HEK293 (cell line): ENCODE measurements around the gene CIPC.

ENCODE experiments used
- CTCF ChIA-PET: fragments of 350-600 bp; formaldehyde crosslinking; extraction: SDS; loops from one replicate; lab custom pipeline; 2021; ENCODE audit warnings: antibody characterized with exemption; lab: Yijun Ruan, JAX
- POLR2A ChIA-PET: fragments of 300-600 bp; formaldehyde crosslinking; extraction: SDS; loops from one replicate; lab custom pipeline; 2020; ENCODE audit warnings: antibody characterized with exemption, inconsistent platforms; lab: Yijun Ruan, JAX
- H3K27ac ChIP-seq: fragments of 200-500 bp; sonication (Bioruptor generic); 2 replicates; pipeline ENCODE4 v1.5.1; 2014; ENCODE audit warnings: low read depth, low read length, control low read depth, inconsistent platforms; ENCODE audit errors: extremely low read depth
- H3K36me3 ChIP-seq, 2 experiments: fragments of 200-500 bp in 1 of 2; sonication (Bioruptor generic) in 1 of 2; 1 replicate in 1 of 2; 2 replicates in 1 of 2; pipeline ENCODE4 v1.5.1; 2014 to 2017; ENCODE audit warnings: inconsistent platforms in 2 of 2, low read length in 2 of 2; ENCODE audit not compliant: control insufficient read depth in 2 of 2, insufficient read depth in 1 of 2
- H3K4me1 ChIP-seq: fragments of 200-500 bp; sonication (Bioruptor generic); 2 replicates; pipeline ENCODE4 v1.5.1; 2014; ENCODE audit warnings: mild to moderate bottlenecking, low read length, inconsistent platforms; ENCODE audit not compliant: control insufficient read depth, insufficient read depth
- H3K4me3 ChIP-seq: 2 replicates; pipeline ENCODE4 v1.5.1; 2011; ENCODE audit warnings: low read depth, mild to moderate bottlenecking, control low read depth, low read length, moderate library complexity
- H3K9me3 ChIP-seq: fragments of 200-500 bp; sonication (Bioruptor generic); 2 replicates; pipeline ENCODE4 v1.5.1; 2014; ENCODE audit warnings: low read depth, low read length, inconsistent platforms; ENCODE audit not compliant: control insufficient read depth, insufficient read depth
- GFI1B ChIP-seq: fragments of 450-650 bp; formaldehyde crosslinking; IDR thresholded peaks from 2 replicates; pipeline ENCODE4 v1.5.1; 2016; ENCODE audit warnings: missing biosample characterization, missing genetic modification characterization
- GLIS2 ChIP-seq: fragments of 450-650 bp; formaldehyde crosslinking; IDR thresholded peaks from 2 replicates; pipeline ENCODE4 v1.5.1; 2016; ENCODE audit warnings: missing biosample characterization, missing genetic modification characterization
- KLF1 ChIP-seq: fragments of 450-650 bp; formaldehyde crosslinking; IDR thresholded peaks from 2 replicates; pipeline ENCODE4 v1.5.1; 2016; ENCODE audit warnings: missing biosample characterization, missing genetic modification characterization
- MYNN ChIP-seq: fragments of 450-650 bp; formaldehyde crosslinking; IDR thresholded peaks from 2 replicates; pipeline ENCODE4 v1.5.1; 2016; ENCODE audit warnings: missing biosample characterization, missing genetic modification characterization, borderline replicate concordance
- SETDB1 ChIP-seq: IDR thresholded peaks from one replicate; pipeline ENCODE4 v1.6.1; 2017; ENCODE audit warnings: mild to moderate bottlenecking, low read length, moderate library complexity, mixed read lengths; ENCODE audit not compliant: insufficient read length
- SP7 ChIP-seq: fragments of 450-650 bp; formaldehyde crosslinking; IDR thresholded peaks from 2 replicates; pipeline ENCODE4 v1.5.1; 2016; ENCODE audit warnings: missing biosample characterization, missing genetic modification characterization
- ZBTB7A ChIP-seq: fragments of 450-650 bp; formaldehyde crosslinking; IDR thresholded peaks from 2 replicates; pipeline ENCODE4 v1.5.1; 2016; ENCODE audit warnings: low read depth, missing biosample characterization, missing genetic modification characterization
- ZBTB8A ChIP-seq: fragments of 450-650 bp; formaldehyde crosslinking; IDR thresholded peaks from 2 replicates; pipeline ENCODE4 v1.5.1; 2016; ENCODE audit warnings: missing biosample characterization, missing genetic modification characterization
- ZIC2 ChIP-seq: fragments of 450-650 bp; formaldehyde crosslinking; IDR thresholded peaks from 2 replicates; pipeline ENCODE4 v1.5.1; 2016; ENCODE audit warnings: missing biosample characterization, missing genetic modification characterization
- ZNF138 ChIP-seq: fragments of 450-650 bp; formaldehyde crosslinking; IDR thresholded peaks from 2 replicates; pipeline ENCODE4 v1.5.1; 2016; ENCODE audit warnings: missing biosample characterization, missing genetic modification characterization, borderline replicate concordance
- ZNF2 ChIP-seq: fragments of 450-650 bp; formaldehyde crosslinking; IDR thresholded peaks from 2 replicates; pipeline ENCODE4 v1.5.1; 2016; ENCODE audit warnings: missing biosample characterization, missing genetic modification characterization
- ZNF521 ChIP-seq: fragments of 450-650 bp; formaldehyde crosslinking; IDR thresholded peaks from 2 replicates; pipeline ENCODE4 v1.5.1; 2017; ENCODE audit warnings: missing biosample characterization, mild to moderate bottlenecking, missing genetic modification characterization
- ZNF548 ChIP-seq: fragments of 450-650 bp; formaldehyde crosslinking; IDR thresholded peaks from 2 replicates; pipeline ENCODE4 v1.5.1; 2016; ENCODE audit warnings: missing biosample characterization, missing genetic modification characterization
- ZNF624 ChIP-seq: fragments of 450-650 bp; formaldehyde crosslinking; IDR thresholded peaks from 2 replicates; pipeline ENCODE4 v1.5.1; 2017; ENCODE audit warnings: missing biosample characterization, missing genetic modification characterization
- ZNF76 ChIP-seq: fragments of 450-650 bp; formaldehyde crosslinking; IDR thresholded peaks from 2 replicates; pipeline ENCODE4; 2016; ENCODE audit warnings: low read depth, missing biosample characterization, missing genetic modification characterization, borderline replicate concordance
- ZNF791 ChIP-seq: fragments of 450-650 bp; formaldehyde crosslinking; IDR thresholded peaks from 2 replicates; pipeline ENCODE4 v1.5.1; 2016; ENCODE audit warnings: missing biosample characterization, missing genetic modification characterization
- TF ChIP-seq, protein P1 (sequence below): fragments of 450-650 bp; formaldehyde crosslinking; IDR thresholded peaks from 2 replicates; pipeline ENCODE4 v1.5.1; 2016; ENCODE audit warnings: missing biosample characterization, missing genetic modification characterization
- TF ChIP-seq, protein P2 (sequence below): fragments of 450-650 bp; formaldehyde crosslinking; IDR thresholded peaks from 2 replicates; pipeline ENCODE4 v1.5.1; 2016; ENCODE audit warnings: missing biosample characterization, missing genetic modification characterization

The CIPC gene

DNA sequence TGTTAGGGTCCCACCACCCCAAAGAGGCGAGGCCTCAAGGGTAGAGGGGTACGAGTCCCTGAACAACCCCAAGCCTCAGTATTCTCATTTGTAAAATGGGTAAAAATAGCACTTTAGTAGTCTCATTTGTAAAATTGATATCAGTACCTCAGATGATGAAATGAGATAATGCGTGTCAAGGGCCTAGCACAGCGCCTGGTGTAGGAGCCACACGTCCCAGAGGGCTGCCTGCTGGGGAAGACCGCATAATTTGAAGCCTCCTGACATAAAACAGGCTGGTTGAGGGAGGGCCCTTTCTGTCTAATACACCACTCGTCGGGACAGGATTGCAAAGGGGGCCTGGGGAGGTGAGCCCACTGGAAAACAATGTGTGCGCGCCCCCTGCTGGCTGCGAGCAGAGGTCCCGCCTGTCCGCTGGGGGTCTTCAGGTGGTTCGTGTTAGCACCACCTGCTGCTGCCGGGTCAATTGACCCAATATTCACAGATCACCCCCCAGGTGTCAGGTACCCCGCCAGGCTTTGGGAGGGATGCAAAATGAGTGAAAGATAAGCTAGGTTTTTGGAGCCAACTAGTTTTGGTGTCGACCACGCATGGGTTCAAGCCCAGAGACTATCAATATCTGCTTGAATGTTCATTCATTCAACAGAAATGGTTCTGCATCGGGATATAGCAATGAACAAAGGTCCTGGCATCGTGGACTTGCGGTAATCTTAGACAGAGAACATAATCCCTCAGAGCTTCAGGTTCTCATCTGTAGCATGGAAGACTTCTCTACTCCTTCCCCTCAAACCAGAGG lies 44.8 kb upstream of the CIPC start (continued):
- TF ChIP-seq, protein P1, sequence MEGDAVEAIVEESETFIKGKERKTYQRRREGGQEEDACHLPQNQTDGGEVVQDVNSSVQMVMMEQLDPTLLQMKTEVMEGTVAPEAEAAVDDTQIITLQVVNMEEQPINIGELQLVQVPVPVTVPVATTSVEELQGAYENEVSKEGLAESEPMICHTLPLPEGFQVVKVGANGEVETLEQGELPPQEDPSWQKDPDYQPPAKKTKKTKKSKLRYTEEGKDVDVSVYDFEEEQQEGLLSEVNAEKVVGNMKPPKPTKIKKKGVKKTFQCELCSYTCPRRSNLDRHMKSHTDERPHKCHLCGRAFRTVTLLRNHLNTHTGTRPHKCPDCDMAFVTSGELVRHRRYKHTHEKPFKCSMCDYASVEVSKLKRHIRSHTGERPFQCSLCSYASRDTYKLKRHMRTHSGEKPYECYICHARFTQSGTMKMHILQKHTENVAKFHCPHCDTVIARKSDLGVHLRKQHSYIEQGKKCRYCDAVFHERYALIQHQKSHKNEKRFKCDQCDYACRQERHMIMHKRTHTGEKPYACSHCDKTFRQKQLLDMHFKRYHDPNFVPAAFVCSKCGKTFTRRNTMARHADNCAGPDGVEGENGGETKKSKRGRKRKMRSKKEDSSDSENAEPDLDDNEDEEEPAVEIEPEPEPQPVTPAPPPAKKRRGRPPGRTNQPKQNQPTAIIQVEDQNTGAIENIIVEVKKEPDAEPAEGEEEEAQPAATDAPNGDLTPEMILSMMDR (tag by site-specific recombination), result peak; percentile 87
- no peak for TF ChIP-seq MYNN (tag by site-specific recombination)
- peak; percentile 78 for TF ChIP-seq ZNF2
- TF ChIP-seq GFI1B, result no peak
- TF ChIP-seq ZNF791 (tag by site-specific recombination), result no peak
- TF ChIP-seq GLIS2 (tag by site-specific recombination), result peak; percentile 87
- no peak for TF ChIP-seq ZNF521
- no peak for TF ChIP-seq ZBTB7A
- TF ChIP-seq KLF1, result no peak
- TF ChIP-seq ZBTB8A (tag by site-specific recombination), result peak; percentile 56
- TF ChIP-seq ZIC2, result peak; percentile 50
- no peak for TF ChIP-seq ZNF76 (tag by site-specific recombination)
- no peak for TF ChIP-seq ZNF548
- no peak for TF ChIP-seq ZNF138 (tag by site-specific recombination)
- TF ChIP-seq, protein P2, sequence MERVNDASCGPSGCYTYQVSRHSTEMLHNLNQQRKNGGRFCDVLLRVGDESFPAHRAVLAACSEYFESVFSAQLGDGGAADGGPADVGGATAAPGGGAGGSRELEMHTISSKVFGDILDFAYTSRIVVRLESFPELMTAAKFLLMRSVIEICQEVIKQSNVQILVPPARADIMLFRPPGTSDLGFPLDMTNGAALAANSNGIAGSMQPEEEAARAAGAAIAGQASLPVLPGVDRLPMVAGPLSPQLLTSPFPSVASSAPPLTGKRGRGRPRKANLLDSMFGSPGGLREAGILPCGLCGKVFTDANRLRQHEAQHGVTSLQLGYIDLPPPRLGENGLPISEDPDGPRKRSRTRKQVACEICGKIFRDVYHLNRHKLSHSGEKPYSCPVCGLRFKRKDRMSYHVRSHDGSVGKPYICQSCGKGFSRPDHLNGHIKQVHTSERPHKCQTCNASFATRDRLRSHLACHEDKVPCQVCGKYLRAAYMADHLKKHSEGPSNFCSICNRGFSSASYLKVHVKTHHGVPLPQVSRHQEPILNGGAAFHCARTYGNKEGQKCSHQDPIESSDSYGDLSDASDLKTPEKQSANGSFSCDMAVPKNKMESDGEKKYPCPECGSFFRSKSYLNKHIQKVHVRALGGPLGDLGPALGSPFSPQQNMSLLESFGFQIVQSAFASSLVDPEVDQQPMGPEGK (tag by site-specific recombination), result peak; percentile 77

DNA sequence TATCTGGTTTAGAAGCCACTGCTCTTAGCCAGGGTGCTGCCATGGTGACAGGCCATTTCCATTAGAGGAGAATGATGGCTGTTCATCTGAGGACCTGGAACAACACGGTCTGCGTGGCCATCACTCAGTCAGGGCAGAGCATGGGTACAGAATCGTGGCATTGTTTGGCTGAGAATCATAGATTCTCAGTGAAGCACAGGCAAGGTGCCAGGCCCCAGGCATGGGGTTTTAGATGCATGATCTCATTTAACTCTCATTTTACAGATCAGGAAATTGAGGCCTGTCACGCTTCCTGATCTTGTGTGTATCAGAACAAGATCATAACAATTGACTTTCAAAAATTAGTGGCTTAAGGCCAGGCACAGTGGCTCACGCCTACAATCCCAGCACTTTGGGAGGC lies 42.8 kb upstream of the CIPC start:
- H3K27ac ChIP-seq, result no peak overlapping the region
- H3K9me3 ChIP-seq, result no peaks in the 10 kb centered on the region
- H3K4me1 ChIP-seq, result peaks cover 3% of the 10 kb centered on the region; the same call in 1 of the 2 replicates
- no peak for TF ChIP-seq SP7 (tag by site-specific recombination)
- TF ChIP-seq ZNF624 (tag by site-specific recombination), result no peak
- no peak for TF ChIP-seq ZNF521
- ChIA-PET POLR2A (interaction anchor here (0.7 kb wide), 1 partner anchor 177 kb away, joined by 4 read pairs; no protein-coding TSS in a partner anchor), CTCF (interaction anchor here (1.0 to 5.1 kb wide), 6 partner anchors 8 to 181 kb away, joined by 3 to 83 read pairs (median 50); no protein-coding TSS in a partner anchor)
- no peaks in the 10 kb centered on the region for H3K36me3 ChIP-seq
- H3K4me3 ChIP-seq, result no peak overlapping the region

DNA sequence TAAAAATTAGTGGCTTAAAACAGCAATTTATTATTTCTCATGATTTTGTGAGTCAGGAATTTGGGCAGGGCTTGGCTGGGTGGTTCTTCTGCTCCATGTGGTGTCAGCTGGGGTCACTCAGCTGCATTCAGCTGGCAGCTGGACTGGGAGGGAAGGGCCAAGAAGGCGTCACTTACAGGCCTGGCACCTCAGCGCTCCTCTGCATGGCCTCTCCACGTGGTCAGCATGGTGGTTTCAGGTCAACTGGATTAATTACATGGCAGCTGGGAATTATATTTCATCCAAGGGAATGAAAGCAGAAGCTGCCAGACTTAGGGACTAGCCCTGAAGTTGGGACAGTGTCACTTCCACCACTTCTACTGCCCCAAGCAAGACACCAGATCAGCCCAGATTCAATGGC lies 42.1 kb upstream of the CIPC start:
- peak; percentile 49 for TF ChIP-seq SETDB1
- no peak for TF ChIP-seq ZBTB8A (tag by site-specific recombination)
- TF ChIP-seq, all 188 proteins: peak for 1
- Histone ChIP-seq H3K4me3 (no peak overlapping the region), H3K9me3 (no peaks in the 10 kb centered on the region), H3K27ac (no peak overlapping the region), H3K4me1 (peaks cover 3% of the 10 kb centered on the region; the same call in 1 of the 2 replicates), H3K36me3 (no peaks in the 10 kb centered on the region)
- POLR2A ChIA-PET, result no interaction called here
- CTCF ChIA-PET, result interaction anchor here (0.6 to 5.1 kb wide), 4 partner anchors 14 to 181 kb away, joined by 3 to 77 read pairs (median 50); no protein-coding TSS in a partner anchor
